Stomach (tissue), 4 donors: ENCODE data around the gene CD1E.

Source experiments
- POLR2A ChIP-seq, 4 donors: fragments of 450-650 bp; IDR thresholded peaks; one replicate each; pipeline ENCODE4 v1.6.1; 2016; ENCODE audit warnings: antibody characterized with exemption in 4 of 4, control low read depth in 2 of 4, mild to moderate bottlenecking in 1 of 4, moderate library complexity in 1 of 4
- POLR2AphosphoS5 ChIP-seq, 3 donors: sonication (generic); formaldehyde crosslinking; IDR thresholded peaks; one replicate each; pipeline ENCODE4 v1.6.1; 2016; ENCODE audit warnings: antibody characterized with exemption in 3 of 3
- TF ChIP-seq, protein P1 (sequence below), 7 experiments: fragments of 450-650 bp in 4 of 7; fragments of 200-600 bp in 3 of 7; sonication (generic) in 3 of 7; IDR thresholded peaks; one replicate each; pipeline ENCODE4 v1.5.1; 2016 to 2019; ENCODE audit warnings: antibody characterized with exemption in 7 of 7, control low read depth in 2 of 7, mild to moderate bottlenecking in 1 of 7

DNA sequence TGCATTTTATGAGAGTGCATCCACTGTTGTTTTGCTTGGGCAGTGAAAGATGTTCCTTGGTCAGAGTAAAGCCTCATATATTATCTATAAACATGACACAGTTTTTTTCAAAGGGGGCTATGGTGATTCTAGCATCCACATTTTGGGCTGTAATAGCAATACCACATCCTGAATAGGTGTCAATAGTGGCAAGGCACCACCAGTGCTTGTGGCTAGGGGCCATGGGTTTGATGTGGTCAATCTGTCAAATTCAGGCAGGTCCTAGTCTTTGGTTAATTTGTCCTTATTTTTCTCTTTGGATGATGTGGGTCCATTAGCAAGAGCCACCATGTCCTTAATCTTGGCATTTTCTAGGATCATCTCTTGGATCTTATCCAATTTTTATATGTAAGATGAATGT lies 13.1 kb downstream of the CD1E start:
- TF ChIP-seq POLR2A (IDR thresholded peaks at IDR 0.05) (no peak), POLR2AphosphoS5 (IDR thresholded peaks at IDR 0.05) (no peak)
- TF ChIP-seq, protein P1, sequence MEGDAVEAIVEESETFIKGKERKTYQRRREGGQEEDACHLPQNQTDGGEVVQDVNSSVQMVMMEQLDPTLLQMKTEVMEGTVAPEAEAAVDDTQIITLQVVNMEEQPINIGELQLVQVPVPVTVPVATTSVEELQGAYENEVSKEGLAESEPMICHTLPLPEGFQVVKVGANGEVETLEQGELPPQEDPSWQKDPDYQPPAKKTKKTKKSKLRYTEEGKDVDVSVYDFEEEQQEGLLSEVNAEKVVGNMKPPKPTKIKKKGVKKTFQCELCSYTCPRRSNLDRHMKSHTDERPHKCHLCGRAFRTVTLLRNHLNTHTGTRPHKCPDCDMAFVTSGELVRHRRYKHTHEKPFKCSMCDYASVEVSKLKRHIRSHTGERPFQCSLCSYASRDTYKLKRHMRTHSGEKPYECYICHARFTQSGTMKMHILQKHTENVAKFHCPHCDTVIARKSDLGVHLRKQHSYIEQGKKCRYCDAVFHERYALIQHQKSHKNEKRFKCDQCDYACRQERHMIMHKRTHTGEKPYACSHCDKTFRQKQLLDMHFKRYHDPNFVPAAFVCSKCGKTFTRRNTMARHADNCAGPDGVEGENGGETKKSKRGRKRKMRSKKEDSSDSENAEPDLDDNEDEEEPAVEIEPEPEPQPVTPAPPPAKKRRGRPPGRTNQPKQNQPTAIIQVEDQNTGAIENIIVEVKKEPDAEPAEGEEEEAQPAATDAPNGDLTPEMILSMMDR (IDR thresholded peaks at IDR 0.05): no peak
